Neural cell (in vitro differentiated cells): ENCODE measurements around the gene VCP. TPM values are rescaled to one million over a fixed set of nuclear protein-coding genes. Genes with fewer than 3 reads are reported as not detected.

Source experiments
- H2AFZ ChIP-seq: fragments of 200-600, 300-800 bp; sonication (generic), shearing (Covaris generic); 2 replicates; pipeline ENCODE4 v1.6.0; 2014; ENCODE audit warnings: low read depth, mild to moderate bottlenecking, antibody characterized with exemption, low read length, moderate library complexity
- H3F3A ChIP-seq: fragments of 200-600 bp; shearing (Covaris generic); 2 replicates; pipeline ENCODE4 v1.6.1; 2016; ENCODE audit warnings: mild to moderate bottlenecking, moderate library complexity, mixed read lengths, antibody characterized with exemption, low read length; ENCODE audit not compliant: insufficient read depth, poor library complexity, severe bottlenecking
- H3K27ac ChIP-seq: fragments of 200-600, 300-800 bp; sonication (generic), shearing (Covaris generic); 2 replicates; pipeline ENCODE4 v1.5.1; 2014; ENCODE audit warnings: mild to moderate bottlenecking, low read length, moderate library complexity
- H3K27me3 ChIP-seq: fragments of 300-800, 200-600 bp; sonication (generic), shearing (Covaris generic); 2 replicates; pipeline ENCODE4 v1.6.0; 2014; ENCODE audit warnings: mild to moderate bottlenecking, low read depth, low read length, moderate library complexity; ENCODE audit not compliant: insufficient read depth
- H3K36me3 ChIP-seq: fragments of 300-800, 200-600 bp; sonication (generic), shearing (Covaris generic); 2 replicates; pipeline ENCODE4 v1.5.1; 2014; ENCODE audit warnings: mild to moderate bottlenecking, antibody characterized with exemption, low read length, moderate library complexity; ENCODE audit not compliant: insufficient read depth
- H3K4me2 ChIP-seq: fragments of 300-800, 200-600 bp; sonication (generic), shearing (Covaris generic); 2 replicates; pipeline ENCODE4 v1.6.0; 2014; ENCODE audit warnings: mild to moderate bottlenecking, low read length
- H3K4me3 ChIP-seq: fragments of 300-800, 200-600 bp; sonication (generic), shearing (Covaris generic); 2 replicates; pipeline ENCODE4 v1.5.1; 2014; ENCODE audit warnings: mild to moderate bottlenecking, low read length, moderate library complexity
- H3K79me2 ChIP-seq: fragments of 200-600 bp; shearing (Covaris generic); replicated peaks from 2 replicates; pipeline ENCODE4 v1.6.0; 2014; ENCODE audit warnings: mild to moderate bottlenecking, low read length, moderate library complexity; ENCODE audit not compliant: insufficient read depth
- H3K9ac ChIP-seq: fragments of 300-800, 200-600 bp; sonication (generic), shearing (Covaris generic); 2 replicates; pipeline ENCODE4 v1.6.1; 2016; ENCODE audit warnings: mild to moderate bottlenecking, low read length, mixed read lengths
- H3K9me2 ChIP-seq: fragments of 200-600 bp; shearing (Covaris generic); 2 replicates; pipeline ENCODE4 v1.6.1; 2016; ENCODE audit warnings: mild to moderate bottlenecking, low read length, mixed read lengths; ENCODE audit not compliant: insufficient read depth
- H3K9me3 ChIP-seq: fragments of 200-600, 300-800 bp; sonication (generic), shearing (Covaris generic); 2 replicates; pipeline ENCODE4 v1.6.1; 2016; ENCODE audit warnings: mild to moderate bottlenecking, mixed run types, low read length, moderate library complexity, mixed read lengths
- H4K20me1 ChIP-seq: fragments of 200-600 bp; shearing (Covaris generic); 2 replicates; pipeline ENCODE4 v1.6.1; 2016; ENCODE audit warnings: mild to moderate bottlenecking, mixed run types; ENCODE audit not compliant: insufficient read depth
- CTCF ChIP-seq: fragments of 450-650 bp; IDR thresholded peaks from 2 replicates; pipeline ENCODE4 v1.5.1; 2014; ENCODE audit warnings: antibody characterized with exemption, mild to moderate bottlenecking, moderate library complexity; ENCODE audit not compliant: poor library complexity, severe bottlenecking
- EP300 ChIP-seq: fragments of 450-650 bp; conservative IDR thresholded peaks from 2 replicates; pipeline ENCODE4 v1.6.1; 2014; ENCODE audit warnings: antibody characterized with exemption, mild to moderate bottlenecking, moderate library complexity; ENCODE audit not compliant: poor library complexity, severe bottlenecking
- EZH2 ChIP-seq: fragments of 200-600, 300-800 bp; shearing (Covaris generic), sonication (generic); IDR thresholded peaks from 2 replicates; pipeline ENCODE4 v1.6.1; 2014; ENCODE audit warnings: antibody characterized with exemption, low read length, borderline replicate concordance, mild to moderate bottlenecking; ENCODE audit not compliant: insufficient read depth, poor library complexity, severe bottlenecking
- MXI1 ChIP-seq: fragments of 450-650 bp; conservative IDR thresholded peaks from 2 replicates; pipeline ENCODE4 v1.6.1; 2014; ENCODE audit warnings: antibody characterized with exemption, mild to moderate bottlenecking; ENCODE audit not compliant: poor library complexity, severe bottlenecking
- POLR2AphosphoS5 ChIP-seq: IDR thresholded peaks from 2 replicates; pipeline ENCODE4 v1.6.1; 2012
- RAD21 ChIP-seq: fragments of 450-650 bp; conservative IDR thresholded peaks from 2 replicates; pipeline ENCODE4 v1.6.1; 2014; ENCODE audit warnings: antibody characterized with exemption, mild to moderate bottlenecking, moderate library complexity
- REST ChIP-seq: IDR thresholded peaks from 2 replicates; pipeline ENCODE4 v1.6.1; 2012; ENCODE audit warnings: borderline replicate concordance
- SMC3 ChIP-seq: fragments of 450-650 bp; conservative IDR thresholded peaks from 2 replicates; pipeline ENCODE4 v1.6.1; 2014; ENCODE audit warnings: antibody characterized with exemption, mild to moderate bottlenecking, moderate library complexity; ENCODE audit not compliant: poor library complexity
- TAF1 ChIP-seq: IDR thresholded peaks from 2 replicates; pipeline ENCODE4 v1.6.1; 2012; ENCODE audit warnings: low read depth
- polyA plus RNA-seq: library from polyadenylated mRNA; depleted of rRNA; stranded (reverse); fragments of >200 nt; gene quantifications from 2 replicates; pipeline ENCODE4 v1.2.3, GENCODE V29; 2014

The VCP gene
- polyA plus RNA-seq, 1 donor from 2014 or later = 139 TPM

GRCh38 chr9:35097573-35097972 lies 25.1 kb upstream of the VCP start:
- no peak overlapping the region for H3K4me2 ChIP-seq
- H4K20me1 ChIP-seq = no peaks in the 10 kb centered on the region
- no peak overlapping the region for H3K4me3 ChIP-seq
- H3K79me2 ChIP-seq = peaks cover 10% of the 10 kb centered on the region
- TF ChIP-seq POLR2AphosphoS5 (no peak), MXI1 (no peak), CTCF (no peak), EZH2 (no peak), TAF1 (no peak), REST (no peak), RAD21 (no peak), SMC3 (no peak), EP300 (no peak)
- H2AFZ ChIP-seq = no peak overlapping the region
- H3F3A ChIP-seq = no peaks in the 10 kb centered on the region
- no peaks in the 10 kb centered on the region for H3K9me3 ChIP-seq
- H3K27ac ChIP-seq = no peak overlapping the region
- no peak overlapping the region for H3K9ac ChIP-seq
- no peaks in the 10 kb centered on the region for H3K27me3 ChIP-seq
- H3K36me3 ChIP-seq = no peaks in the 10 kb centered on the region
- H3K9me2 ChIP-seq = no peaks in the 10 kb centered on the region

DNA sequence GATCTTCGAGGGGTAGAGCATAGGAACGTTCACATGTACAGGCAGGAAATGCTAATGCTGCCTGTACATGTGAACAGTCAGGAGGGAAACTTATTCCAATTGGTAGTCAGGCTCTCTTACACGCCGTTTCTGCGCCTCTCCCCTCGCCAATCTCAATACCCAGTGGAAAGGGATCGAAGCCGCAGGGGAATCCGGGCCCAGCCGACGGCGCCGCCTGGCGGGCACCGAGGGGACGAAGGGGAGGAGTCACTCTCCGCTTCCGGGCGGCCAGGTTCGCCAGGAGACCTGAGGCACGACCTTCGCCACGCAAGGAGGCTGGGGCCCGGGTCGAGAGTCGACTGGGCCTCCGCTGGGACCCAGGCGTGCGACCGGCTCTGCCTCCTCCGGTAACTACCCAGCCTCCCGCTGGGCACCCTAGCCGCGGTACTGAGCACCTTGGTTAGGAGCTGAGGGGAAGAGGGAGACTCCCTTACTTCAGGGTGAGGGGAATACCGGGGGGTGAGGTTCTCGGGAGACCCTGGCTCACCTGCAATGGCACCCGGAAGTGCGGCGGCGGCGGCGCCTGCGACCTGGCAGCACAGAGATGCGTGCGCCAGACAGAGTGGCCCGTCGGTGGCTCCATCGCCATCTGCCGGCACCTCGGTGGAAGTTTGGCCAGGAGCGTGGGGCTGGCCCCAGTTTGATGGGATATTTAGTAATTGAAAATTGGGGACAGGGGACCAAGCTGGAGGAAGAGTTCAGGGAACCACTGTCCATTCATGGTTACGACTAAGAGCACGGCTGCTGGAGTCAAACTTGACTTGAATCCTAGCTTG lies 23.8 kb upstream of the VCP start, which contains the start of gene PIGO:
Gene PIGO (minus strand): TSS at position 557 of the 815 bp plus-strand sequence. CDS start 1,026 bp downstream, outside the sequence.
- H3K9ac ChIP-seq = peak within 1 kb of the TSS; percentile 93
- no peaks in the 10 kb centered on the region for H3F3A ChIP-seq
- H3K4me2 ChIP-seq = peak within 1 kb of the TSS; percentile 65
- TF ChIP-seq CTCF = peak; percentile 91
- TF ChIP-seq MXI1 = peak; percentile 93
- TF ChIP-seq SMC3 = peak; percentile 82
- peak; percentile 74 for TF ChIP-seq RAD21
- TF ChIP-seq REST = peak; percentile 82
- TF ChIP-seq EZH2 = no peak
- TF ChIP-seq POLR2AphosphoS5 = peak; percentile 95
- peak; percentile 72 for TF ChIP-seq TAF1
- TF ChIP-seq EP300 = peak; percentile 70
- no peaks in the 10 kb centered on the region for H3K9me2 ChIP-seq
- H3K9me3 ChIP-seq = no peaks in the 10 kb centered on the region
- H3K79me2 ChIP-seq = no peaks in the 10 kb centered on the region
- no peaks in the 10 kb centered on the region for H3K27me3 ChIP-seq
- H2AFZ ChIP-seq = peak within 1 kb of the TSS; percentile 63
- H4K20me1 ChIP-seq = no peaks in the 10 kb centered on the region
- H3K36me3 ChIP-seq = no peaks in the 10 kb centered on the region
- H3K27ac ChIP-seq = peak within 1 kb of the TSS; percentile 97
- peak within 1 kb of the TSS; percentile 88 for H3K4me3 ChIP-seq
